ENCODE results near the gene PKD1L1. TPM values are rescaled to one million over a fixed set of nuclear protein-coding genes. Genes with fewer than 3 reads are reported as not detected.
A peak's percentile ranks its signal among the peaks of the same experiment; 100 is the strongest.

Gene PKD1L1
- total RNA-seq, 1 donor from 2014 or later: 0.19 TPM

DNA sequence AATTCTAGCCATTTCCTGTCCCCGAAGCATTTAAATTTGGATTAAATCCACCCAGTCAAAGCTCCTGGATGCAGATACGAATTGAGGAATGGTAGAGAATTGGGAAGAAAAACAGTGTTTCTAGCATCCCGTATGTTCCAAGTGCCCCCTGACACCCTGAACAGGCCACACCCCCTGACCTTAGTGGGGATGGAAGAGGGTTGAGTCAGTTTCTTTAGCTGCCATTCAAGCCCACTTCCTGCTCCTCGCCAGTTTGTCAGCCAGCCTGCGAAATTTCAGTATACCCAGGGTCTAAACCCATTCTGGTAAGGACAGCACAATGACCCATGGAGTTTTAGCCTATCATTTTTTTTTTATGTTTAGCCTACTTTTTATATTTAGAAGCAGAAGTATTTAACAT, 101.1 kb downstream of the PKD1L1 start:
- H3K27me3 Mint-ChIP-seq (ENCODE audit: low read depth): no peaks in the 10 kb centered on the region
- H3K36me3 Mint-ChIP-seq (ENCODE audit: low read depth): no peaks in the 10 kb centered on the region
- no peak overlapping the region for H3K27ac Mint-ChIP-seq (ENCODE audit: unreplicated experiment)
- H3K9me3 Mint-ChIP-seq: no peaks in the 10 kb centered on the region
- TF ChIP-seq, protein P1, sequence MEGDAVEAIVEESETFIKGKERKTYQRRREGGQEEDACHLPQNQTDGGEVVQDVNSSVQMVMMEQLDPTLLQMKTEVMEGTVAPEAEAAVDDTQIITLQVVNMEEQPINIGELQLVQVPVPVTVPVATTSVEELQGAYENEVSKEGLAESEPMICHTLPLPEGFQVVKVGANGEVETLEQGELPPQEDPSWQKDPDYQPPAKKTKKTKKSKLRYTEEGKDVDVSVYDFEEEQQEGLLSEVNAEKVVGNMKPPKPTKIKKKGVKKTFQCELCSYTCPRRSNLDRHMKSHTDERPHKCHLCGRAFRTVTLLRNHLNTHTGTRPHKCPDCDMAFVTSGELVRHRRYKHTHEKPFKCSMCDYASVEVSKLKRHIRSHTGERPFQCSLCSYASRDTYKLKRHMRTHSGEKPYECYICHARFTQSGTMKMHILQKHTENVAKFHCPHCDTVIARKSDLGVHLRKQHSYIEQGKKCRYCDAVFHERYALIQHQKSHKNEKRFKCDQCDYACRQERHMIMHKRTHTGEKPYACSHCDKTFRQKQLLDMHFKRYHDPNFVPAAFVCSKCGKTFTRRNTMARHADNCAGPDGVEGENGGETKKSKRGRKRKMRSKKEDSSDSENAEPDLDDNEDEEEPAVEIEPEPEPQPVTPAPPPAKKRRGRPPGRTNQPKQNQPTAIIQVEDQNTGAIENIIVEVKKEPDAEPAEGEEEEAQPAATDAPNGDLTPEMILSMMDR (conservative IDR thresholded peaks at IDR 0.05): no peak
- peaks cover 15% of the 10 kb centered on the region for H3K4me1 Mint-ChIP-seq
- no peak for DNase-seq (ENCODE audit: low read depth, low spot score)
- no peak overlapping the region for H3K4me3 Mint-ChIP-seq

DNA sequence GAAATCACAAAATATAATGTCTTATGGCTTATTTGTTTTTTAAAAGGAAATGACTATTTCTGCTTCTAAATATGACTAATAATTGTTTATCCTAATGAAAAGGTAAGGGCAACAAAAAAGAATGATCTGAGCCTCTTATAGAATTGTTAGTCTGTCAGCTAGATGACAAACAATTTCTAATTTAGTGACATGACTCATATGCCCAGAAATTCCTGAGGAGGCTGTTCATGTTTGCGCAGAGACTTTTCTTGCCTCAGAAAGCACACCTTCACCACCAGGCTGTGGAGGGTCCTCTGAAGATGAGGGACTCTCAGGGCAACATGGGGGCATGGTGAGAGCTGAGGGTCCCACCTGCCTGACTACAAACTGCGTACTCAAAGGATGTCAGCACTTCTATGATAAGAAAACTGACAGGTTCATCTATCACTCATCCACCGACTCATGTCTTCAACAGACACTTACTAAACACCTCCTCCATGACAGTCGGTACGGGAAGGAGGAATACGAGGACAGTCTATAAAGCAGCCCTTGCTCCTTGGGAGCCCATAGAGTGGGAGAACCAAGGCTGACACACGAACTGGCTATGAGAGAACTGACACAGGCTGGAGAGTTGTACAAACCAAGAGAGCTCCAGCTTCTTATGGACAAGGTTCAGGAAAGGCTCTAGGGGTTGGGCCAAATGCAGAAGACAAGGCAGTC, 102.0 kb downstream of the PKD1L1 start:
- H3K36me3 Mint-ChIP-seq (ENCODE audit: low read depth): no peaks in the 10 kb centered on the region
- no peak for DNase-seq (ENCODE audit: low read depth, low spot score)
- H3K27ac Mint-ChIP-seq (ENCODE audit: unreplicated experiment): peak overlapping the region; percentile 57

DNA sequence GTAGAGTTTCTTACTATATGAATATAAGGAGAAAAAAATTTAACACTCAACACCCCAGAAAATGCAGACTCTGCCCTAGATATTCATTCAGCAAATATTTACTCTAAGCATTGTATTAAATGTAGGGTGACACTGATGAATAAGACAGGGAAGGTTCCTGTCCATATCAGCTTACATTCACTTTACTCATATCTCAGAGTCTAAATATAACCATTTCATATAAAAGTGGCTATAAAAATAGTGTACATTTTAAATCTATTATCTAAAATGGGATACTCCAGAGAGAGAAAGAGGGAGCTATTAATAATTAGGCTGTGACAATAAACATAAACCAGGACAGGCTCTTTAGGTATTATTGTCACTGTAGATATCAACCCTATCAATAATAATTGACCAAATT, 104.0 kb downstream of the PKD1L1 start:
- H3K36me3 Mint-ChIP-seq (ENCODE audit: low read depth): no peaks in the 10 kb centered on the region
- TF ChIP-seq, protein P1 (conservative IDR thresholded peaks at IDR 0.05): no peak
- H3K27me3 Mint-ChIP-seq (ENCODE audit: low read depth): no peaks in the 10 kb centered on the region
- H3K9me3 Mint-ChIP-seq: no peaks in the 10 kb centered on the region
- DNase-seq (ENCODE audit: low read depth, low spot score): no peak
- H3K27ac Mint-ChIP-seq (ENCODE audit: unreplicated experiment): no peak overlapping the region
- H3K4me3 Mint-ChIP-seq: no peak overlapping the region
- H3K4me1 Mint-ChIP-seq: peaks cover 10% of the 10 kb centered on the region

More for the DNA sequence above, 102.0 kb downstream of the PKD1L1 start:
- TF ChIP-seq, protein P1 (conservative IDR thresholded peaks at IDR 0.05): no peak
- H3K4me1 Mint-ChIP-seq: peaks cover 10% of the 10 kb centered on the region
- H3K9me3 Mint-ChIP-seq: no peaks in the 10 kb centered on the region
- H3K27me3 Mint-ChIP-seq (ENCODE audit: low read depth): no peaks in the 10 kb centered on the region
- H3K4me3 Mint-ChIP-seq: no peak overlapping the region

DNA sequence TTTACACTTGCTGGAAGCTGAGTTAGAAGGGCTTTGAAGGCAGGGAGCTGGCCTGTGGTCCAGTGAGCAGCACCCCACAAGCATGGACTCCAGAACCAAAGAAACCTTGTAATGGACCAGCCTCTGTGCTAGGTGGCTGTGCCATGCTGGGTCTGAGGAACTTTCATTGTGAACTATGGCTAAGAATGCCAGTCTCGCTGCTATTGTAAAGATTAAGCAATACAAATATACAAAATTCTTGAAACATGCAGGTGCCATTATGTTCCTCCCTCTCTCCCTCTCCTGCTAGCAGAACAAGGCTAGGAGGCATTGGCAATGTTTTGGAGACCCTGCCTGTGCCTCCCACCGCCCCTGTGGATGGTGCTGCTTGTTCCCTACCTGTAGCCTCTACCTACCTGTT, 105.0 kb downstream of the PKD1L1 start:
- H3K4me1 Mint-ChIP-seq: peaks cover 10% of the 10 kb centered on the region
- H3K27me3 Mint-ChIP-seq (ENCODE audit: low read depth): no peaks in the 10 kb centered on the region
- no peaks in the 10 kb centered on the region for H3K9me3 Mint-ChIP-seq

DNA sequence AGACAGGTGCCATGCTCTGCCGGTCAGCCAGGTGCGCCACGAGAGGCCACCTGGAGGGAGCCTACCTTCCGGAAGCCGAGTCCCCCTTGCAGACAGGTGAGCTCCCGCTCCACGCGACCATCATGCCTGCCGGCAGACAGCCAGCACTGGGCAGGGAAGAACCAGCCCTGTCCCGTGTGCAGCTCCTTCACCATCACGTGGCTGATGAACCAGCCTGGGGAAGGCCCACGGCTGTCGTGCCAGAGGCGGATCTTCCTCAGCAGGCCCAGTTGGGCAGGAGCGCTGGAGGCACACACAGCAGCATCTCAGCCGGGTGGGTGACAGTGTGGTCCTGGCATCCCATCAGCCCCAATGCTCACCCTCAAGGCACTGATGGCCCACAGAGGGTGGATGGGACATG, 108.9 kb downstream of the PKD1L1 start:
- Mint-ChIP-seq H3K4me3 (no peak overlapping the region), H3K27me3 (ENCODE audit: low read depth) (no peaks in the 10 kb centered on the region), H3K9me3 (no peaks in the 10 kb centered on the region)

More for the DNA sequence above, 105.0 kb downstream of the PKD1L1 start:
- no peaks in the 10 kb centered on the region for H3K36me3 Mint-ChIP-seq (ENCODE audit: low read depth)
- TF ChIP-seq, protein P1 (conservative IDR thresholded peaks at IDR 0.05): no peak
- no peak overlapping the region for H3K4me3 Mint-ChIP-seq
- DNase-seq (ENCODE audit: low read depth, low spot score): no peak
- no peak overlapping the region for H3K27ac Mint-ChIP-seq (ENCODE audit: unreplicated experiment)

More for the DNA sequence above, 108.9 kb downstream of the PKD1L1 start:
- no peak for DNase-seq (ENCODE audit: low read depth, low spot score)
- Mint-ChIP-seq H3K27ac (ENCODE audit: unreplicated experiment) (no peak overlapping the region), H3K4me1 (no peaks in the 10 kb centered on the region), H3K36me3 (ENCODE audit: low read depth) (no peaks in the 10 kb centered on the region)
- TF ChIP-seq, protein P1 (conservative IDR thresholded peaks at IDR 0.05): no peak

All from neural crest cell (in vitro differentiated cells).